ENCODE measurements around the gene SEC63. TPM values are rescaled to one million over a fixed set of nuclear protein-coding genes. Genes with fewer than 3 reads are reported as not detected.
"Not testable (repeated sequence)": the region's sequence is repeated elsewhere in the genome, so short reads cannot be mapped to it uniquely, and the experiment has no call there.

SEC63 gene
- total RNA-seq, 1 experiment from 2014 or later: 19.2 TPM

DNA sequence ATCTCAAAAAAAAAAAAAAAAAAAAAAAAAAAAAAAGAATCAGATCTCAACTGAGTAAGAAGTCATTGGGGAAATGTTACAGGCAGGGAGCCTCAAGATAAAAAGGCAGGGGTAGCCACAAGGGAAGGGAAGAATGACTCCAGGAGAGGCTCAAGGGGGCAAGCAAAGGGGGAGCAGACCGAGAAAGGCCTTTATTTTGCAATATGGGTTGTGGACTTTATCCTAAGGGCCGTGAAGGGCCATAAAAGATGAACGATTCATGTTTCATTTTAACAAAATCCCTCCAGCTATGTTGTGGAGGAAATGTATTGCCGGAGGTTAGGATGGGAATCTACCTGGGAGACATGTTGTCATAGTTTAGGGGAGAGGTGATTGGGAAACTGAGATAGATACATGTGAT, 25.8 kb upstream of the SEC63 start:
- Histone ChIP-seq H3K36me3 (no peaks in the 10 kb centered on the region), H3K27me3 (no peaks in the 10 kb centered on the region), H3K4me3 (no peak overlapping the region), H3K9me3 (no peaks in the 10 kb centered on the region)
- no peak for DNase-seq

DNA sequence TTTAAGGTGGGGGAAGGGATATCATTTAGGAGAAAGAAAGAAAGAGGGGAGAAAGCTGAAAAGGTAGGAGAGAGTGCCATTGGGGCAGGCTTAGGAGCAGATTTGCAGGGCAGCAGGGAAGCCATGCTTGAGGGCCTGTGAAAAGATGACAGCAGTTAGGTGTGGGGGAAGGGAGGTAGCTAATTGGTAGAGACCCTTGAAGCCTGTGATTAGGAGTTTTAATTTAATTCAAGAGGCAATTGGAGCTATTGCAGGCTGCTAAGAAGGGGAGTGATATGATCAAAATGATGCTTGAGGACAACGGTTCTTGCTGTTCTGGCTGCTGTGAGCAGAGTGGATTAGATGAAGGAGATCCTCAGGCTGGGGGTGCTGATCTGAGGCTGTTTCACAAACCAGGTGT, 24.5 kb upstream of the SEC63 start:
- Histone ChIP-seq H3K27me3 (no peaks in the 10 kb centered on the region), H3K9me3 (no peaks in the 10 kb centered on the region), H3K36me3 (no peaks in the 10 kb centered on the region), H3K4me3 (no peak overlapping the region)
- no peak for DNase-seq

DNA sequence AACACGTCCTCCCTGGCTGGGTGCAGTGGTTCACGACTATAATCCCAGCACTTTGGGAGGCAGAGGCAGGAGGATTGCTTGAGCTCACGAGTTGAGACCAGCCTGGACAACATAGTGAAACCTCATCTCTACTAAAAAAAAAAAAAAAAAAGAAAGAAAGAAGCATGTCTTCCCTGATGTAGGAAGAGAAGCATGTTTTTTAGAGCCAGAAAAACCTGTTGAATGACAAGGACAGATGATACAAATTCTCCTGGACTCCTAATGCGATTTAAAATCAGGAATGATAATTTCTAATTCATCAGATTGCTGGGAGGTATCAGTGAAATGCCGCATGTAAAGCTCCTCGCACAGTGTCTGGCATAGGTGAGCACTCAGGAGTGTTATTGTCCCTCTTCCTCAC, 23.7 kb upstream of the SEC63 start:
- Histone ChIP-seq H3K36me3 (no peaks in the 10 kb centered on the region), H3K27me3 (no peaks in the 10 kb centered on the region)
- no peak for DNase-seq

DNA sequence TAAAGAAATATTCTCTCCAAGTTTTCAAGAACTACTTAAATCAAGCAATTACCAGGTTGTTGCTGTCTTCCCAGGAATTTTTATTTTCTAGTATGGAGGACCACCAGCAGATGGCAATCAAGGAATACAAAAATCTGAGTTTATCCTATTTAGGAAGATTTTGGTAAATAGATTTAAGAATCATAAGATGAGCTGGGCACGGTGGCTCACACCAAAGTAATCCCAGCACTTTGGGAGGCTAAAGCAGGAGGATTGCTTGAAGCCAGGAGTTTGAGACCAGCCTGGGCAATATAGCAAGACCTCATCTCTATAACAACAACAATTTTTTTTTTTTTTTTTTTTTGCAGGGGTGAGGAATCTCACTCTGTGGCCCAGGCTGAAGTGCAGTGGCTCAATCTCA, 19.3 kb upstream of the SEC63 start:
- H3K36me3 ChIP-seq: no peaks in the 10 kb centered on the region
- DNase-seq: no peak
- H3K4me3 ChIP-seq: no peak overlapping the region
- H3K9me3 ChIP-seq: no peaks in the 10 kb centered on the region
- no peaks in the 10 kb centered on the region for H3K27me3 ChIP-seq

More for the DNA sequence above, 23.7 kb upstream of the SEC63 start:
- no peak overlapping the region for H3K4me3 ChIP-seq
- no peaks in the 10 kb centered on the region for H3K9me3 ChIP-seq

DNA sequence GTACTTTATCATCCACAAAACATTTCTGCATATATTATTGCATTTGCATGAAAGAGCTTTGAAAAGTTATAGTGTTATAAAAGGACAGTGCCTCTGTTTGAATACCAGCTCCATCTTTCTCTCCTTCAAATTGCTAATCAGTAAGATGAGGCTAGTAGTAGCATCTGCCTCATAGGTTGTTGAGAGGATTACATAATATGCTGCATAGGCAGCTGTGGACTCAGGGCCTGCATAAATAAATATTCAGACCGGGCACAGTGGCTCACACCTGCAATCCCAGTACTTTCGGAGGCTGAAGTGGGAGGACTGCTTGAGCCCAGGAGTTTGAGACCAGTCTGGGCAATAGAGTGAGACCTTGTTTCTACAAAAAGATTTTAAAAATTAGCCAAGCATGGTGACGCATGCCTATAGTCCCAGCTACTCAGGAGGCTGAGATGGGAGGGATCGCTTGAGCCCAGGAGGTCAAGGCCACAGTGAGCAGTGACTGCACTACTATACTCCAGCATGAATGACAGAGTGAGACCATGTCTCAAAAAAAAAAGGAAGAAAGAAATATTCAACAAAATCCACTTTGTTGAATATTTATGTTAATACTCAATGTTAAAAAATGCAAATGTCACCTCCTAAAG, 18.3 kb upstream of the SEC63 start:
- DNase-seq: no peak
- Histone ChIP-seq H3K4me3 (no peak overlapping the region), H3K27me3 (no peaks in the 10 kb centered on the region), H3K9me3 (no peaks in the 10 kb centered on the region), H3K36me3 (no peaks in the 10 kb centered on the region)

DNA sequence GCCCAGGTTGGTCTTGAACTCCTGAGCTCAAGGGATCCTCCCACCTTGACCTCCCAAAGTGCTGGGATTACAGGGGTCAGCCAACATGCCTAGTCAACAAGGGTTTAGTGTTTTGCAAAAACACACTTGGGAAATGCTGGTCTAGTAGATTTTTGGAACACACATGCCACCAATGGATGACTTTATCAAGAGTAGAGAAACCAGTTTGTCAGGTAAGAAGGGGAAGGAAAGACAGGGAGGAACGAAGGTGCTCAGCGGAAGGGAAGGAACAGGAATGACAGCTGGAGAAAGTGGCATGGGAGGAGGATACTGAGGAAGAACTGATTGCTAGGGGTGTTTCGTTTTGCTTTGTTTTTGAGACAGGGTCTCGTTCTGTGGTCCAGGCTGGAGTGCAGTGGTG, 15.6 kb upstream of the SEC63 start:
- Histone ChIP-seq H3K27me3 (no peaks in the 10 kb centered on the region), H3K9me3 (no peaks in the 10 kb centered on the region), H3K4me3 (no peak overlapping the region), H3K36me3 (no peaks in the 10 kb centered on the region)
- no peak for DNase-seq

DNA sequence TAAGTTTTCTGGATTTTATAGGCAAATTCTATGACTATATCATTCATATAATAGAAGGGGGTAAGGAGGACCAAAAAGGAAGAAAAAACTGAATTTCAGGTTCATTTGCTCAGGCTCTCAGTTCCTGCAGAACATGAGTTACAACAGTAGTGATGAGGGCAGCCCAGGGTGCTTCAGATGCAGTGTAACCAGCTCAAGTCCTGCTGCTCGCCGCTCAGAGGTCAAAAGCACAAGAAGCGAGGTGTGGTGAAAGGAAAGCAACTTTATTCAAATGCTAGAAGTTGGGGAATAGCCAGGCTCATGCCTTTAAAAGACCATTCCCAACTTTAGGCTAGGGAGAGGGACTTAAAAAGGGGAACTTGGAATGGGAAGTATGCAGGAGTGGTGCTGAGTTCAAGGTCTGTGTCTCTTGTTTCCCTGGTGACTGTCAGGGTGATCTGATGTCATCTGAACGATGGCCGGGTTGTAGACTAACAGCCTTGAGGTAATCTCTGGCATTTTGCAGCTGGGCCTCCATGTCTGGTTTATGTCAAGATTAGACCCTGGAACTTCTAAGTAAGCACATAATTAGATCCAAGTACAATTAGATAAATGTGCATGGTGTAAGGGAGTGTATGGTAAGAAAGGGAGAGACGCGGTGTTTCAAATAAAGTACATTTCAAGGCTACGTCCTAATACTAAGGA, 14.5 kb upstream of the SEC63 start:
- no peak for DNase-seq
- H3K27me3 ChIP-seq: no peaks in the 10 kb centered on the region
- no peak overlapping the region for H3K4me3 ChIP-seq
- no peaks in the 10 kb centered on the region for H3K9me3 ChIP-seq
- no peaks in the 10 kb centered on the region for H3K36me3 ChIP-seq

DNA sequence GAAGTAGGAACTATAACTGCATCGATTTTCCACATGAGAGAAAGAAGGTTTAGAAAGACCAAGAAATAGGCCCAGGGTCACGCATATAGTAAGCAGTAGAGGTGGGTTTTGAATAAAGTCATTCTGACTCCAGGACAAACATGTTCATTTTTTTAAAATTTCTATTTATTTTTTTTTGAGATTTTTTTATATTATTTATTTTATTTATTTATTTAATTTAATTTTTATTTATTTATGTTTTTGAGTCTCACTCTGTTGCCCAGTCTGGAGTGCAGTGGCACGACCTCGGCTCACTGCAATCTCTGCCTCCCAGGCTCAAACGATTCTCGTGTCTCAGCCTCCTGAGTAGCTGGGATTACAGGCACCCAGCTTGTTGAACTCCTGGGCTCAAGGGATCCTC, 13.2 kb upstream of the SEC63 start:
- Histone ChIP-seq H3K4me3 (no peak overlapping the region), H3K9me3 (no peaks in the 10 kb centered on the region), H3K36me3 (no peaks in the 10 kb centered on the region), H3K27me3 (no peaks in the 10 kb centered on the region)
- DNase-seq: no peak

DNA sequence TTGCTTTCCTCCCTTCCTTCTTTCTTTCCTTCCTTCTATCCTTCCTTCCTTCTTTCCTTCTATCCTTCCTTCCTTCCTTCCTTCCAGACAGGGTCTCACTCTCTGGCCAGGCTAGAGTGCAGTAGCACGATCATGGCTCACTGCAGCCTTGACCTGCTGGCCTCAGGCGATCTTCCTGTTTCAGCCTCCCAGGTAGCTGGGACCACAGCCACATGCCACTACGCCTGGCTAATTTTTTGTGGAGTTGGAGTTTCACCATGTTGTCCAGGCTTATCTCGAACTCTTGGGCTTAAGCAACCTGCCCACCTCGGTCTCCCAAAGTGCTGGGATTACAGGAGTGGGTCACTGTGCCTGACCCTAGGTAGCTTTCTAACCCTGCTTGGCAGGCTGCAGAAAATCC, 12.2 kb upstream of the SEC63 start:
- no peaks in the 10 kb centered on the region for H3K27me3 ChIP-seq
- no peak overlapping the region for H3K4me3 ChIP-seq
- H3K36me3 ChIP-seq: no peaks in the 10 kb centered on the region
- no peak for DNase-seq
- no peaks in the 10 kb centered on the region for H3K9me3 ChIP-seq

DNA sequence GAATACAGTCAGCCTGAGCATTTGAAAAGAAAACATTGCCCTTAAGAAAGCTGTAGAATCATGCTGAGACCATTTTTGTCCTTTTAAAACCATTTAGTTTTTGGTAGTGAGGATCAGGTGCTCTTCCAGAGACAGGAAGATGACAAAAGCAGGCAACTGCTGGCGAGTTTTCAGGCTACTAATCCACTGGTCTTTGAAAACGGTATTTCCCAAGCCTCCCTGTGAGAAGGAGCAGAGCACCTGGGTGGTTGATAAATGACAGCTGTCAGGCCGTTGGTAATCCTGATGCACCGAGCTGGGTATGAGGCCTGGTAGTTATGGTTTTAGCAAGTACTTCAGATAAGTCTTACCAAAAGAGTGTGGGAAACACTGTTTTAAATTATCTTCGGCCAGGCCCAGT, 10.1 kb upstream of the SEC63 start:
- H3K4me3 ChIP-seq: no peak overlapping the region
- no peak for DNase-seq
- no peaks in the 10 kb centered on the region for H3K36me3 ChIP-seq
- H3K27me3 ChIP-seq: no peaks in the 10 kb centered on the region
- H3K9me3 ChIP-seq: no peaks in the 10 kb centered on the region

DNA sequence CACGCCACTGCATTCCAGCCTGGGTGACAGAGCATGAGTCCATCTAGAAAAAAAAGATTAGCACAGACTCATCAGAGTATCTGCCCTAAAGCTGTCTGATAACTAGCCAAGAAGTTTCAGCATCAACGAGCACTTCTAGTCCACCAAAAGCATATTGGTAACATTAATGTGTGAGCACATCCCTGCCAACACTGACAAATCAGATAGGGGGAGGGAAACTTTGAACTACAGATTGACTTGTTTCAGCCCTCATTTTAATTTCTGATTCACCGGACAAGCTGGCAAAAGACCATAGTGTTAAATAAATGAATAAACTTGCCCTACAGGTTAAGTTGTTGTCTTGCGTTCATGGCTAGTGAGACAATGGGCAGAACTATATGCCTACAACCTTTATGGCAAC, 7.7 kb upstream of the SEC63 start:
- peak; percentile 71 for DNase-seq
- no peak overlapping the region for H3K4me3 ChIP-seq

DNA sequence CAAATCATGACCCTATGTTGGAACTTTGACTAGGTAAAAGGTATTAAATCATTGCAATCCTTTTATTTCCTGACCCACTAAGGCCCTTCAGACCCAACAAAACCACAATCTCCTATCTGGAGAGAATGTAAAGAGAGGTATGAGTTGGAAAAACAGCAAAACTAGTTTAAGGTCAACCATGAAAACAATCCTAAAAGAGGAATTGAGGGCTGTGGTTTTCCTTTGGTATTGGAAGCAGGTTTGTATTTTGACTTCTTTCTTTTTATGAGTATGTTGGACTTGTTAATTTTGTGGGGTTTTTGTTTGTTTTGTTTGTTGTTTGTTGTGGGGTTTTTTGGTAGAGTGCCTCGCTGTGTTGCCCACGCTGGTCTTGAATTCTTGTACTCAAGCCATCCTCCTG, 4.7 kb upstream of the SEC63 start:
- no peak for DNase-seq
- Histone ChIP-seq H3K9me3 (no peaks in the 10 kb centered on the region), H3K27me3 (no peaks in the 10 kb centered on the region), H3K36me3 (no peaks in the 10 kb centered on the region), H3K4me3 (no peak overlapping the region)

More for the DNA sequence above, 7.7 kb upstream of the SEC63 start:
- Histone ChIP-seq H3K9me3 (no peaks in the 10 kb centered on the region), H3K27me3 (no peaks in the 10 kb centered on the region), H3K36me3 (no peaks in the 10 kb centered on the region)

DNA sequence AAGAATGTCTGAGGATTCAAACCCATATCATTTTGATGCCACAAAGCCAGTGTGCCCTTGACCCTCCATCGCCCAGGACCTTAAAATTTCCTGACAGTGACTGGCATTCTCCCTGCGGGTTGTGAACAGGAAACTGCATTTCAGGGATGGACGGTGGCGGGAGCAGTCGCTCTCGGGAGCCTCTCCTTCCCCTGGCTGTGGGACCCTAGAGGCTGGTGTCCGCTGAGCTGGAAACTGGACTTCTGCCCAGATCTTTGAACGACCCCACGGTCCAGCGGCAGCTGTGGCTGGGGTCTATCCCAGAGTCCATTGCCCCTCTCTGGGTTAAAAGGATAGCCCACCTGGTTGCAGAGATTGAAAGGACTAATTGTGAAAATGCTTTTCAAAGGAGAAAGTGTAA, 1.4 kb upstream of the SEC63 start:
- Histone ChIP-seq H3K9me3 (no peaks in the 10 kb centered on the region), H3K4me3 (peak overlapping the region; percentile 73; the same call in 1 of the 2 replicates), H3K36me3 (peaks cover 10% of the 10 kb centered on the region), H3K27me3 (no peaks in the 10 kb centered on the region)
- peak; percentile 7 for DNase-seq

DNA sequence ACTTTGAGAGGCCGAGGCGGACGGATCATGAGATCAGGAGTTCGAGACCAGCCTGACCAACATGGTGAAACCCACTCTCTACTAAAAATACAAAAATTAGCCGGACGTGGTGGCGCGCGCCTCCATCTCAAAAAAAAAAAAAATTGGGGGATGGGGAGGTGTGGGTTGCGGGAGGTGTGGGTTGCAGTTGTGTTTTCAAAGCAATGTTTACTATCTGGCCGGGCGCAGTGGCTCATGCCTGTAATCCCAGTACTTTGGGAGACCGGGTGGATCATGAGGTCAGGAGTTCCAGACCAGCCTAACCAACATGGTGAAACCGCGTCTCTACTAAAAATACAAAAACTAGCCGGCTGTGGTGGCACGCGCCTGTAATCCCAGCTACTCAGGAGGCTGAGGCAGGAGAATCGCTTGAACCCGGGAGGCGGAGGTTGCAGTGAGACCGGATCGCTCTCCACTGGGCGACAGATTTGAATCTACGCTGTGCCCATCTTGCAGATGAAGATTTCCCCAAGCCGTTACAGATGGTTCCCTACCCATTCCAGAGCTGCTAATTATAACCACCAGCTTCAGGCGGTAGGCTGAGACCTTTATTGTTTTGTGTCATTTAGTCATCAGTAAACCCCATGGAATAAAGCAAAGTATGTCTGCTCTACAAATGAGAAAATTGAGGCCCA, 818 bp upstream of the SEC63 start:
- not testable (repeated sequence) for H3K9me3 ChIP-seq, H3K27me3 ChIP-seq, DNase-seq
- H3K36me3 ChIP-seq: peaks cover 10% of the 10 kb centered on the region
- peak overlapping the region; percentile 73 for H3K4me3 ChIP-seq

DNA sequence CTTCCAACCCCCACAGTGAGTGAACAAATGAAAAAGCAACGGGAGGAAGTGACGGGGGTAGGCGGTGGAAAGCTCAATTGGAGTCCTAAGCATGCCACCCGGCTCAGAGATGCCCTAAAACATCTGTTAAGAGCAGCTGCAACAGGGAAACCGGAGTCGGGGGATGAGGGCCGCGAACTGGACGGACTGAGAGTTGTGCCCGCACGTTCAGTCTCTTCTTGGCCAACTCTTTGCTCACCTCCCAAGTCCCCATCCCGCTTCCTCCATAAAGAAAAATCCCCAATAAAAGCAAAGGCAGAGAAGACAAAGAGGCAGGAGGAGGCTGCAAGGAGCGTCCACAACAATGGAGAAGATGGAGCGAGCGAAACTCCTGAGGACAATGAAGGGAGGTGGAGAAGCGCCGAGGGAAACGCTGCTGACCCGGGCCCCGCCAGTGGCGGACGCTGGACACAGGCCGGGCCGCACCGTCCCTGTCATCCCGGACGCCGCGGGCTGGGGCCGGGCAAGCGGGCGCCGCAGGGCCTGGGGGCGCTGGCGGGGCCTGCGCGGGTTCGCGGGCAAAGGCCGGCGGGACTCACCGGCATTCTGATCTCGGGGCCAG, 600 bp downstream of the SEC63 start:
- peak overlapping the region; percentile 73 for H3K4me3 ChIP-seq
- DNase-seq: peak; percentile 61
- H3K27me3 ChIP-seq: no peaks in the 10 kb centered on the region
- H3K36me3 ChIP-seq: peaks cover 10% of the 10 kb centered on the region
- no peaks in the 10 kb centered on the region for H3K9me3 ChIP-seq

DNA sequence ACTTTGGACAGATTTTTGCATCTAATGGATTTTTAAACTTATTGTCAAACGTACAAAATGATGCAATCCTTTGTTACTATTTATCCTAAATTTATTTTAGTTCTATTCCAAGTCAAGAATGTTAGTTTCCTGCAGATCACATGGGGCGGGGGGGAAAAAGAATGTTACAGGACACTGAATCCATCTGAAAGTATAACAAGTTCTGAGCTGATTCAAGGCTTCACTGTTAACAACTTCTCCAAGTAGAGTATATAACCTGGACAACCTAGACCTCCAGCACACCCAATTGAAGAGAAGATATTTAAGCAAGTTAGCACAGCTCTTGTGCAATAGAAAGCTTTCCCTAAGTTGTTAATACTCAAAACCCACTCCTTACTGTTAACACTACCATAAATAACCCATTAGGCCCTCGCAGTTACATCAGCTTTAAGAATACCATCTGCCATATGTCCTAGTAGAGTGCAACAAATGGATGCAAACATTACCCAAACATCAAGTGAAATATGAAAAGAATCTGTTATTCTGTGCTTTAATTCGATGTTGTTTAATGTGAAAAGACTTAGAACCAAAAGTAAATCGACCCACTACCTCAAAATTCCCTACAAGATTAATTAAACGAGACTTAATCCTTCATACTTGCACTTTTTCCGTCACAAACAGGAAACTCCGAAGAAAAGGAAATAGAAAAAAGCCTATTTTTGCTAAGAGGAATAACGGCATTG, 1.3 kb downstream of the SEC63 start:
- no peak for DNase-seq
- H3K9me3 ChIP-seq: no peaks in the 10 kb centered on the region
- H3K4me3 ChIP-seq: peak overlapping the region; percentile 73
- peaks cover 10% of the 10 kb centered on the region for H3K36me3 ChIP-seq
- no peaks in the 10 kb centered on the region for H3K27me3 ChIP-seq

DNA sequence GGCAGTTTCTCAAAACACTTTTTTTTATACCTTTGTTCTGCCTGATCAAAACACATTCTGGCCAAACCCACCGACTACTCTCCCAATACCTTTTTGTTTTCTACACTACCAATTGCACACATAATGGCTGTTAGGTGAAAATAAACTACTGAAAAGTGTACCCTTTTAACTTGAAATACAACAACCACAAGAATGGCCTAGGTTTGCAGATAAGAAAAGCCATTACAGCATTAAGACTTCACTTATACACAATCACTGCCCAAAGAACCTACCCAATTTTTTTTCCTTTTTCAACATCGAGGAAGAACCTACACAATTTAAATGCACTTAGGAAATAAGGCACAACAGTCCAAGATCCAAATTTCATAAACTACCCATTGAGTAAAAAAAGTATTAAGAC, 1.8 kb downstream of the SEC63 start:
- Histone ChIP-seq H3K4me3 (peak overlapping the region; percentile 73), H3K27me3 (no peaks in the 10 kb centered on the region), H3K9me3 (no peaks in the 10 kb centered on the region), H3K36me3 (peaks cover 11% of the 10 kb centered on the region)
- no peak for DNase-seq

Data from MG63 (cell line).